UCSD-AML1 (cell line): ENCODE measurements around the gene CLDND2.

Source experiments
- DNase-seq: peaks from one replicate; lab custom pipeline; 2025; ENCODE audit not compliant: unreplicated experiment; lab: John Stamatoyannopoulos, UW

Gene CLDND2

DNA sequence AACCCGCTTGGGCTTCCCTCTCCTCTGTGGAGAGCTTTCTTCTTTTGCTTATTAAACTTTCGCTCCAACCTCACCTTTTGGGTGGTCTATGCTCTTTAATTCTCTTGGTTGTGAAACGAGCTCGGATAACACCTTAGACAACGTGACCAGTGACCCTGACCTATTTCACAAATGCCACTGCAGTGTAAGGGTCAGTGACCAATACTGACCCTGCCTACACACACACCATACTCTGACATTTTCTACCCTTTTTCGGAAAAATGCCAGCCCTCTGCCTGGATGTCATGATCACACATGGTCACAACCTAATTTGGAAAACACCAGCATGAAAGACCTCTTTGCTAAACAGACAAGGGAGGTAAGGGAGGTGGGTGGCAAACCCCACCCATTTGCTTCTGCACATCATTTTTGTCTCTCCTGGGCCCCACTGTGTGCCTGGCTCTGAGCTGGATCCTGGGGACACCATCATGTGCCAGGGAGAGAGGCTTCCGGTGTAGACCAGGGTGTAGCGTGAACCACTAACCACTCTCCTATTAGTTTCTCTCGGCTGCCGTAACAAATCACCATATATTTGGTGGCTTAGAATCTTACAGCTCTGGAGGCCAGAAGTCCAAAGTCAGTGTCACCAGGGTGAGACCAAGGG lies 12.5 kb downstream of the CLDND2 start:
- no peak for DNase-seq

DNA sequence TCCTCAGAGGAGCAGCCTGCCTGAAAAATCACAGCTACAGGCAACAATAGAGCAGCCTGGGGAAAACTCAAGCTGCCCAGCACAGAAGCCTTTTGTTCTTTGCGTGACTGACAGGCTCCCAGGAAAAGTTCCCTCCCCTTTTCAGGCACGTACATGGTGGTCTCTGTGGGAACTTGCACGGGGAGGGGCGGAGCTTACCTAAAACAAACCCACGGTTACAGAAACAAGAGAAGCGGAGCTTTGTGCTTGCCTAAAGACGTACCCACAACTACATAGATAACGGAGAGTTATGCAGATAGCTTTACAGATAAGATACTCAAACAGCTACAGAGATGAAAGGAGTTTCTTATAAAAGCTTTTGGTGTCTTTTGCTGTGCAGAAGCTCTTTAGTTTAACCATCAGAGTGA lies 14.1 kb downstream of the CLDND2 start:
- DNase-seq: no peak

DNA sequence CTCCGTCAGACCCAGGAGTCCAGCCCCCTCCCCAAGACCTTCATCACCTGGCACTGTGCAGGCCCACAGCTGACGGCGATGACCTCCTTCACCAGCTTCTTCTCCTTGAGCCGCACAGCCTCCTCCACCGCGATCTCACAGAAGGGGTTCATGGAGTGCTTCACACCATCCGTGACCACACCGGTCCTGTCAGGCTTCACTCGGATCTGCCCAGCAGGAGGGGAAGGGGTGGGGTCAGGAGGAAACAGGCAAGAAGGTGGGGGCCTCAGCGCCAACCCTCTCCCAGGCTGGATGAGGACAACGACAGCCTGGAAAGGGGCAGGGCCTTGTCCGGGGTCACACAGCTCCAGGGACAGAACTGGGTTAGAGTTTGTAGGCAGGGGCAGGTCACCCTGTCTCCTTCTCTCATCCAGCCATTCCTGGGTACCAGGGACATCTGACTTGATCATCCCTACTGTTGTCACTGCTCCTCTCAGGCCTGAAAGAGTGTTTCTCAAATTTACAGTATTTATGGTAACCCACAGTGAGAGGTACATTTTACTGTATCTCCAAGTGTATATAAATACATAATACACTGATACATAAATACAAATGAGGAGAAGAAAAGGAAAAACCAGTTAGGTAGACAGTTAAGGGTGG lies 14.6 kb downstream of the CLDND2 start:
- no peak for DNase-seq

DNA sequence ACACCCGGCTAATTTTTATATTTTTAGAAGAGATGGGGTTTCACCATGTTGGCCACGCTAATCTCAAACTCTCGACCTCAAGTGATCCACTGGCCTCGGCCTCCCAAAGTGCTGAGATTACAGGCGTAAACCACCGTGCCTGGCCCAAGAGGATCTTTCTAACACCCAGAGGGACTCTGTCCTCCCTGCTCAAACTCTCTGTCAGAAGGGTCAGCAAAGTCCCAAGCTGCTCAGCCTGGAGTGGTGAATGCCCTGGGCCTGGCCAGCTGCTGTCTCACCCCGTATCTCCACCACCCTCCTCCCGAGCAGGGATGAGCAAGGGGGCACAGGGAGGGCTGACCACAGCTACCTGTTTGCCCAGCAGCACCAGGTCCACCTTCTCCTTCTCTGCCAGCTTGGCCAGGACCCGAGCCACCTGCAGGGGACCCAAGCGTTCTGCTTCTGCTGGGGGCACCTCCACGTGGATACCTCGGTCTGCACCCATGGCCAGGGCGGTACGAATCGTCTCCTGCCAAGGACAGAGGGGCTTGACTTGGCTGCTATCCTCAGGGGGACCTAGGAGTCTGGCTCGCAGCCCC lies 15.9 kb downstream of the CLDND2 start:
- DNase-seq: no peak

DNA sequence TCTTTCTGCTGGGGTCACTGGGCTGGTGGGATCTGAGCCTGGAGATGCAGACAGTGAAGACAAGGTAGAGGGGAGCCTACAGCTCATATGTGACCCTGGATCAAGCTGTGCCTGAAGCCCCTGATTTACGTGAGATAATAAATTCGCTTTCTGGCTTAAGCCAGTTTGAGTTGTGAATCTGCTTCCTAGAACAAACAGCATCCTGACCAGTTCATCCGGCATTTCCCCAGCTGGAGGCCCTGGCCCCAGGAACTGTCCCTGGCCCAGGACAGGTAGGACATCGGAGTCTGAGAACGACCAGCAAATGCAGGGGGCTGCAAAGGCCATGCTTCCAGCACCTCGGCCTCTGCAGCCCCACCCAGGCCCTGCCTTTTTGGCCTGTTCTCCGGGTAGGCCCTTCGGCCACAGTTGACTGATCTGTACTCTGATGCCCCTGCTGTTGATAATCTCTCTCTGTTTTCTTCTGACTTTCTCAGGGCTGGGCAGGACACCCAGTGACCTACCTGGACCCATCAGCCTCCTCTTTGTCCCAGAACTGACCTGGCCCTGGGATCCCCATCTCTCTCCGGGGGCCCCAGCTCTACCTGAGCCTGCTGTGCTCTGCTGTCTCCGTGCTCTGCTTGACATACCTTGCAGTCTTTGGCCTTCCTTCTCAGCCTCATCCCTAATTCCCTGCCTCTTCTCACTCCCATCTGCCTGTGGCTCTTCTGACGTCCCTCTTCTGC lies 17.4 kb downstream of the CLDND2 start:
- DNase-seq: no peak

DNA sequence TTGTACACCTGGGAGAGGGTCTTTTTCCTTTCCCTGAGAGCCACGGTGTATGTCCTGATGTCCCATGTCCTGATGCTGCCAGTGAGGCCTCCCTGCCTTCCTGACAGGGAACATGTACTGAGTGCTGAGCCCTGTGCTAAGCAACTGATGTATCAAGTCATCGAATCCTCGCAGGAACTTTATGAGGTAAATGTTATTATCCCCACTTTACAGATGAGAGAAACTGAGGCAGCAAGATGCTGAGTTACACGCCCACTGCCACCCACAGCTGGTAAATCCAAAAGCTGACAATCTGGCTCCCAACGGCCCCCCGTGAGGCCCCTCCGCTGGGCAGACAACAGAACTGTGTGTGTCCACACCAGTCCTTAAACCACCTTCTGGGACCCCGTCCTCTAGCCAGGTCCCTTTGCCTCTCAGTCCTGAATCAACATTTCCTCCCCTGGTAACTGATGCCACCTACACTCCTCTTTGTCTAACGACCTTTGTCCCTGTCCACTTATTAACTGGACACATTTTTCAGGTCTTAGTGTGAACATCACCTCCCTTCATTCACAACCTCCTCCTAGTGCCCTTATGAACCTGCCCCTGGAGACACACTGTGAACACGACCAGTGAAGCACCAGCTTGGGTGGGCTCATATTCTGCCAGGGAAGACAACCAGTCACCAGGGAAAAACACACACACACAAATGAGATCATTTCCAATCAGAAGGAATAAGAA lies 21.4 kb downstream of the CLDND2 start:
- DNase-seq: no peak

DNA sequence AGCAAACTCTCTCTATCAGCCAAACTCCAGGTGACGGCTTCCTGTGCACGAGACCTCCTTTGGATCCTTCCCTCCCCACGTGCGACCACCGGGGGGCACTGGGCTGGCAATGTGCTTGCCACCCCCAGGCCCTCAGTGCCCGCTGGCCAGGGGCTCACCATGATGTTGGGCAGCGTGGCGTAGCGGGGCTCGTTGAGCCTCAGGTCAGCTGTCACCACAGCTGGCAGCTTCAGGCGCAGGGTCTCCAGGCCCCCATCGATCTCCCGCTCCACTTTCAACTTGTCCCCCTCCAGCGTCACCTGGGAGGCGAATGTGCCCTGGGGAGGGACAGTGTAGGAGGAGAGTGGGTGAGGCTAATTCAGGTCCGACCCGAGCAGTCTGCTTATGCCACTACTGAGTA lies 22.1 kb downstream of the CLDND2 start:
- no peak for DNase-seq

DNA sequence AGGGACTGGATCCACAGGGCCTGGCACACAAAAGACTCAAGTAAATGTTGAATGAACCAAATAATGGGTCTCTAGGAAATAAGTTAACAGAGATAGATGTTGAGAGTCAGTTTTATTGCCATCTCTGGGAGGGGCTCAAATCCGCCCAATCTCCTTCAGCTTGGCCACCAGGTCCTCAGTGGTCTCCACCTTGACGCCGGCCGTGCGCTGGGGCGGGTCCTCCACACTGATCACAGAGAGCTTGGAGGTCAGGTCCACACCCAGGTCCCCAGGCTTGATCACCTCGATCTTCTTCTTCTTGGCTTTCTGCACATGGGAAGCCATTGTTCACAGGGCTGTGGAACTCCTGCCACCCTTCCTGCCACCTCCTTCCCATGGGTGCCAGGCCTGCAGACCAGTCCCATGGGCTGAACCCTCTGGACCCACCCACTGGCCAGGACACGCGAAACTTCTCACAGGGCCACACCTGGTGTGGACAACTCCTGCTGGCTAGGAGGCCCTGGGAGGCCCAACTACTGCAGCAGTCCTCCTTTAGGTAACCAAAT lies 23.7 kb downstream of the CLDND2 start:
- no peak for DNase-seq

DNA sequence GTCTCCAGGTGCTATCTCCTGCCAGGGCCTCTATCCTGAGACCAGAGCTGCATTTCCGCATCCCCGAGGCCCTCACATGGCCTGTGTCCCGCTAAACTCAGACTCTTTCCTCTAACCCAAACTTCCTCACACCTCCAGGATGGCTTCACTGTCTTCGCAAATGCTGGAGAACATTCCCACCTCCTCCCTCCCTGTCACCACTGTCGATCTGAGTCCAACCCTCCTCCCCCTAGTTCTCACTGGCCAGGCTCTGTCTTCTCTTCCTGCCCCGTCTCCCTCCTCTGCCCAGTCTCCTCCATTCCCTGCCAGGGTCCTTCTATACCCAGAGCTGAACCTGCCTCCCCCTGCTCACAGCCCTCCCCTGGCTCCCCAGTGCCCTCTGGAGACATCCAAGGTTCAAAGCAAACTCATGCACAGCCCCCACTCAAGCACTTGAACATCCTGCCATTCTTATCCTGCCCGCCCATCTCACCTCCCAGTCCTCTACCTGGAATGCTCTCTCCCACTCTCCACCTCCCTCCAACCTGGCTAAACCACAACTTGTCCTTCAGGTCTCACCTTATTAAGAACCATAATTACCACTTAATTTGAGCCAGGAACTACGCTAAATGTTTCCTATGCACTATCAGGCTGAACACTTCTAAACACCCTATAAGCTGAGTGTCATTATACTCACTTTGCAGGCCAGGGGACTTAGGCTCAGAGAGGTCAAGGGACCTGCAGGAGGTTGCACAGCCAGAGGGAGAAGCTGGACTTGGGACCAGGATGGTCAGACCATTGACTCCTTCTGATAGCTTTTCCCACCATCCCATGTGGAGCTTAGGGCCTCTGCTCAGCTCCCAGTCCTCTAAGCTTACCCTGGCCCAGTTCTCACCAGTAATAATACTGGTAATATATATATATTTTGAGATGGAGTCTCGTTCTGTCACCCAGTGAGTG lies 25.9 kb downstream of the CLDND2 start:
- DNase-seq: no peak

DNA sequence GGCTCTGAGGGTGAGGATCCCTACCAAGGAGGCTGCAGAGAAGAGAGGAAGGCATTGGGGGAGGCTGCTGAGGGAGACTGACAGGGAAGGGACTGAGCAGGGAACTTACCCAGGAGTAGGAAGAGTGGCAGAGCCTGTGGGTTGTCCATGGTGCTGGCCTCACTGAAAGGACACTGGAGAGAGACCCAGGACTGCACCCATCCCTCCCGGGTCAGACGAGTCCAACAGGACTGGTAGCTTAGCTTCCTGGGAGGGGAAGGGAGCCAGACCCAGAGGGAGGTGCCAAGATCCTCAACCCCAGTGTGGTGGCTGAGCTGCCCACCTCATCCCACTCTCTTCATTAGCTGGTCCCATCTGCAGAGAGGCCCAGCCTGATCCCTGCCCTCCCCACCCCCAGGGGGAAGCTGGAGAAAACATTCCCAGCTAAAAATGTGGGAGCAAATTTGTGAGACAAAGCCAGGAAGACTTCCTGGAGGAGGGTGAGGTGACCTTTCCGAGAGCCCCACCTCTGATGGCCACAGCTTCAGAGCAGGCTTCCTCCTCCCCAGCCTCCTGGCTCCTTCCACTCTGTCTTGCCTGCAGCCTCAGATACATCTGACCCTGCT lies 26.7 kb downstream of the CLDND2 start, which contains the start of gene VSIG10L:
TSS of gene VSIG10L (minus strand) at position 164 of the 605 bp plus-strand sequence. CDS start at position 149, 15 bp downstream.
- DNase-seq: no peak

DNA sequence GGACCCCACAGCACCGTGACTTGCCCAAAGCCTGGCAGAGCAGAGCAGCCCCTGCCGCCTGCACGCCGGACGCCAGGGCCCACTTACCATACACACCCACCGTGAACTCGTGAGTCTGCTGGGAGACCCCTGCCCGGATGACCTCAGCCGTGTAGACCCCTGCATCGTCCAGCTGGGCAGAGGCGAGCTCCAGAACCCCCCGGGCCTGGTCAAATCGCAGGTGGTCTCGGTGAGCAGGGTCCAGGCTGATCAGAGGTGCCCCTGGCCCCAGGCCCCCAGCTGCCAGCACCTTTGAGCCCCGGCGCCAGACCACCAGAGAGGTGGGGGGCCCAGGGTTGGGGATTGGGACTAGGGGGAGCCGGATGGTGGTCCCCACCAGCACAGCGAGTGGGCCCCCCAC lies 27.7 kb downstream of the CLDND2 start:
- no peak for DNase-seq

DNA sequence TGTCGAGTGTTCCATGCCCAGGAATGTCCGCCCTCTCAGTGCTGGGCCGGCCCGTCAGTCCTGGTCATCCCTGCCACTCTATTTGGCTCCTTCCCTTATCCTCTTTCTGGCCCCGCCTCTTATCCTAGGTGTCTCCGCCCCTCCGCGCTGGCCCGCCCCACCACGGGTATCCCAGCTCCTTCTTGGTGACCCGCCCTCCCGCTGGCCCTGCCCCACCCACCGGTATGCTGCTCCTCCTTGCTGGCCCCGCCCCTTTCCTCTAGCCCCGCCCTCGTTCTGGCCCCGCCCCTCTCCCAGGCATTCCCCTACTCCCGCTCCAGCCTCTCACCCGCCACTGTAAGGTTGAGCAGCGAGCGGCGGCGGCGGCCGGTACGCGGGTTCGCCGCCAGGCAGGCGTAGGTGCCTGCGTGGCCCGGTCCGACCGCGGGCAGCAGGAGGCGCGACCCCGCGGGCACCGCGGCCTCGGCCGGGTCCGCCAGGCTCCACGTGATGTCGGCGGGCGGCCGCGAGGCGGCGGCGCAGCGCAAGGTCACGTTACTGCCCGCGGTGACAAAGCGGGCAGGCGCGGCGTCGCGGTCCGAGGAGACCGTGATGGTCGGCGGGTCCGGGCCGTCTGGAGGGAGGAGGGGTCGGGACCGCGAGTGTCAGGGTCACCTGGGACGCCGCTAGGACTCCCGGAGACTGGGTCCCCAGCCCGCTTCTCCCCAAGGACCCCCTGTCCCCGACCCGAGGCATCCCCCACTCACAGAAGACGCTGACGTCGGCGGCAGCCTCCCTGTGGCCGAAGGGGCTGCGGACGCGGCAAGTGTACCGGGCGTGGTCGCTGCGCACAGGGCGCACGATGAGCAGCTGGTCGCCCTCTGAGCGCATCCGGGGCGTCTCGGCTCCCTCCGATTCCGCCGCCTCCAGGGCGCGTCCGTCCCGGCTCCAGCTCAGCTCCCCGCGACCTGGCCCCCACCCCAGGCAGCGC lies 28.8 kb downstream of the CLDND2 start:
- peak; percentile 97 for DNase-seq

DNA sequence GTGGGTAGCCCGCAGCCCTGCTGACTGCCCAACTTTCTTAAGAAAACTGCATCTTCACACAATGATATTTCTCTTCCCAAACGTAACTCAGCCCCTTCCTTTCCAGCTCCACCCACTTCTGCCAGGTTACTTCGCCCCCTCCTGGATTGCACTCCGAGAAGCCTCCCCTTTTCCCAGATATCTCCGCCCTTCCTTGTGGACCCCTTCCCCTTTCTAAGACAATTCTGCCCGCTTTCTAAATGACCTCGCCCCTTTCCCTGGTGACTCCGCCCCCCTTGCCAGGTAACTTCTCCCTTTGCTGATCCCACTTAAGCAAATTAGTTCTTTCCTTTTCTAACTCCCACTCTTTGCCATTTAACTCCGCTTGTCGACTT lies 29.5 kb downstream of the CLDND2 start:
- no peak for DNase-seq

DNA sequence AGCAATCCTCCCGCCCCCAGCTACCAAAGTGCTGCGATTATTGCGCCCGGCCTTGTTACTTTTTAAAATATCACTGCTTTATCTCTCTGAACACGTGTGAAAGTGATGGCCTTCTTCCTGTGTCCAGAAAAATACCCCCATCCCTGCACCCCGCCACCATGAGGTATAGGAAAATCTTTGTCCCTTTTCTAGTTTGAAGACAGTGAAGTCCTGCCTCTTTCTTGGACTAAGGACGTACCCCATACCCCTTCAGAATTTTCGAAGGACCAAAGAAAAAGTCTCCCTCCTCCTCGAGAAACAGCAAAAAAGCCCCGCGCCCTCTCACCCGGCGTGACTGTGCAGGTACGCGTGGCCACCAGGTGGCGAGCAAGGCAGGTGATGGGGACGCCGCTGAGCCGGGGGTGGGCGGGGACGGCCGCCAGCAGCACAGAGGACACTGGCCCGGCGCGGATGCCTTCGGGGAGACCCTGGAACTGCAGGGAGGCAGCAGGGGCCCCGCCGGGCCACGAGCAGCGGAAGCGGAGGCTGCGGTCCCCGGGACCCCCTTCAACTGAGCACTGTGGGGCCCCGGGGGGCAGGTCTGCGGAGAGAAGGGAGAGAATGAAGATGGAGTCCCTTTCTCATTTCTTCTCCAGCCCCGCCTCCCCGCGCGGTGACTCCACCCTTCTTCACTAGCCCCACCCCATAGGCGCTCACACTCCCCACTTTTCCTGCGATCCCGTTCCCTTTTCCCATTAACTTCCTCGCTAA lies 30.1 kb downstream of the CLDND2 start:
- peak; percentile 89 for DNase-seq

DNA sequence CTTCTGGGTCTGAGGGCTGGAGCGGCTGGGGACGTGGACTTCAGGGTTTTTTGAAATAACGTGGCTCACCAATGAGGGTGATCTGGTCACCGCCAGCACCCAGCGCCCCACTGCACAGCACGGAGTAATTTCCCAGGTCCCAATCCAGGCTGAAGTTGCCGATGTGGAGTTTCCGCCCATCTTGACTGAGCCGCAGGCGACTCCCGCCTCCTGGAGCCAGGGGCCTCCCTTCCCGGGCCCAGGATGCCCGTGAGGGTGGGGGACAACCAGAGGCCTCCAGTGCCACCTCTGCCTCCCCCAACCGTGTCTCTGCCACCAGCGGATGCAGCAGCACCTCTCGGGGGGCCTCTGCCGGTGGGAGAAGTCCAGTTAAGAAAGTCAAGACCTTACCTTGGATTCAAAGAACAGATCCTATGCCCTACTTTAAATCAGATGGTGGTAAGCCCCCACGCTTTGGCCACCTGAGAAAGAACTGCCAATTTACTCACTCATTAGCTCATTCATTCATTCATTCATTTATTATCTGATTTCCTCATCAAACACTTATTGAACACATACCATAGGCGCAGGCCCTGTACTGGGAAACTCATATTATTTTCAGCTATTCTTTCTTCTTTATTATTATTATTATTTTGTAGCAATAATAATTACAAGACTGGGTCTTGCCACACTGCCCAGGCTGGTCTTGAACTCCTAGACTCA lies 30.8 kb downstream of the CLDND2 start:
- no peak for DNase-seq

DNA sequence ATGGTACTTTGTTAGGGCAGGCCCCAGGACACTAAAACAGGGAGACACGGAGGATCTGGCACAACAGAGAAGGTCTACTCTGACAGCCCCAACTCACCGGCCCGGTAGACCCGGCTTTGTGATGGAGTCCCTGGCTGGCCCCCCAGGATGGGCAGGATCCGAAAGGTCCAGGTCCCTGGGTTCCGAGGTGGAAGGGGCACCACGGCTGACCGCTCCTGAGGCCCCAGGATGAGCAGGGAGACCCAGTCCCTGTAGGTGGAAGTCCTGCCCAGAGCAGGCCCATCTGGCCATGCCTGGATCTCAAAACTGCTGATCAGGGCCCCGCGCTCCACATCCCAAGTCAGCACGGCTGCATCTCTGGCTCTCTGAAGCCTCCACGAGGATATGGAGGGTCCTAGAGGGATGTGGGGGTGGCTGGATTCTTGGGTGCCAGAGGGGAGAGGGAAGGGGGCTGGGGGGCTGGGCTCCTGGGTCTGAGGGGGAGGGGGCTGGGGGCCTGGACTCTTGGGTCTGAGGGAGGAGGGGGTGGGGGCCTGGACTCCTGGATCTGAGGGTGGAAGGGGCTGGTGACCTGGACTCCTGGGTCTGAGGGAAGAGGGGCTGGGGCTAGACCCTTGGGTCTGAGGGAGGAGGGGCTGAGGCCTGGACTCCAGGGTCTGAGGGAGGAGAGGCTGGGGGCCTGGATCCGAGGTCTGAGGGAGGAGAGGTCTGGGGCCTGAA lies 31.5 kb downstream of the CLDND2 start:
- DNase-seq: no peak
